Right ventricle myocardium superior (tissue), 1 donor: ENCODE measurements around the gene ADARB1. TPM values are rescaled to one million over a fixed set of nuclear protein-coding genes. Genes with fewer than 3 reads are reported as not detected.
"Not testable (repeated sequence)": the region's sequence is repeated elsewhere in the genome, so short reads cannot be mapped to it uniquely, and the experiment has no call there.

Experiments used
- ATAC-seq: fragments of 200-7000 bp; cut with Tn5 transposase; one replicate; pipeline ENCODE4 v1.9.1; 2020; ENCODE audit warnings: mild to moderate bottlenecking; ENCODE audit not compliant: poor library complexity
- DNase-seq: peaks from one replicate; pipeline ENCODE4 v3.0.0-alpha.2; 2020
- intact Hi-C: fragments of 100-400 bp; cut with DNase I; formaldehyde crosslinking; loops from one replicate; pipeline ENCODE4 v1.11.2; 2022
- long read RNA-seq: library from polyadenylated mRNA; unstranded; transcript quantifications from one replicate; pipeline ENCODE4 v2.0.0, GENCODE V29; 2021
- total RNA-seq: library from RNA; stranded (reverse); fragmentation: NEBNext Ultra II Directional; extraction: Animal tissue kit (Norgen Biotek cat#: 25700); gene quantifications from one replicate; pipeline ENCODE4 v1.2.1, GENCODE V29; 2021
- donor health status: DM: no; HTN: yes; CAD: no; lungs with severe emphysema.

ADARB1 gene, protein sequence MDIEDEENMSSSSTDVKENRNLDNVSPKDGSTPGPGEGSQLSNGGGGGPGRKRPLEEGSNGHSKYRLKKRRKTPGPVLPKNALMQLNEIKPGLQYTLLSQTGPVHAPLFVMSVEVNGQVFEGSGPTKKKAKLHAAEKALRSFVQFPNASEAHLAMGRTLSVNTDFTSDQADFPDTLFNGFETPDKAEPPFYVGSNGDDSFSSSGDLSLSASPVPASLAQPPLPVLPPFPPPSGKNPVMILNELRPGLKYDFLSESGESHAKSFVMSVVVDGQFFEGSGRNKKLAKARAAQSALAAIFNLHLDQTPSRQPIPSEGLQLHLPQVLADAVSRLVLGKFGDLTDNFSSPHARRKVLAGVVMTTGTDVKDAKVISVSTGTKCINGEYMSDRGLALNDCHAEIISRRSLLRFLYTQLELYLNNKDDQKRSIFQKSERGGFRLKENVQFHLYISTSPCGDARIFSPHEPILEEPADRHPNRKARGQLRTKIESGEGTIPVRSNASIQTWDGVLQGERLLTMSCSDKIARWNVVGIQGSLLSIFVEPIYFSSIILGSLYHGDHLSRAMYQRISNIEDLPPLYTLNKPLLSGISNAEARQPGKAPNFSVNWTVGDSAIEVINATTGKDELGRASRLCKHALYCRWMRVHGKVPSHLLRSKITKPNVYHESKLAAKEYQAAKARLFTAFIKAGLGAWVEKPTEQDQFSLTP
- 11.6 TPM for total RNA-seq
- long read RNA-seq, partial matches to known transcripts: 9 of 28 reads
- long read RNA-seq, other reads (novel, unspliced or antisense): 15 of 28 reads

GRCh38 chr21:45074048-45074817 lies at the start of gene ADARB1:
TSS of gene ADARB1 (plus strand) at chr21:45074580. CDS start at chr21:45171657, 97,077 bp downstream.
- ATAC-seq (peak; percentile 82), DNase-seq (peak; percentile 76)
- intact Hi-C loops: loop anchor here (10.0 kb wide), 1 partner anchor 109 kb away; no protein-coding TSS in a partner anchor

- DNase-seq: peak; percentile 34
- intact Hi-C loops: no loop called here
Observed at GRCh38 chr21:45026066-45026745, 48.2 kb upstream of the ADARB1 start.

DNA sequence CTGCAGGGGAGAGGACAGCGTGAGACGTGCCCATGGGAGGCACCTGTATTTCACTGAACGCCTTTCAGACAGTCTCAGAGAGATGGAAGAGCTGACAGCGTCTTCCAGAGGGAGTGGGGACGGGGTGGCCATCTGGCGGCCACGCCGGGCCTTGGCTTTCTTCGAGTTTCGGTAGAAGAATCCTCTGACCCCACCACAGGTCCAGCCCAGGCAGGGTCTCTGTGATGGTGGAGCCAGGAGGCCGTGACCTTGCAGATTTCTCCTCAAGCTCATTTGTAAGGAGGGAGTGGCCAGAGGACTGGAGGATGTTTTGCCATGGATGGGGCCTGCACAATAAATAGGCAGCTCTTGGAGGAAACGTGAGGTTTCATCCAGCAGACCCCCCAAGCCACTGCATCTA lies 47.6 kb upstream of the ADARB1 start:
- DNase-seq (no peak), ATAC-seq (no peak)
- intact Hi-C loops: no loop called here

More at GRCh38 chr21:45026066-45026745, 48.2 kb upstream of the ADARB1 start:
- ATAC-seq: no peak

- ATAC-seq (no peak), DNase-seq (peak; percentile 22)
- intact Hi-C loops: no loop called here
Observed at GRCh38 chr21:45027241-45028196, 46.9 kb upstream of the ADARB1 start.

GRCh38 chr21:45028645-45029044 lies 45.7 kb upstream of the ADARB1 start:
- intact Hi-C loops, ATAC-seq, DNase-seq: not testable (repeated sequence)

DNA sequence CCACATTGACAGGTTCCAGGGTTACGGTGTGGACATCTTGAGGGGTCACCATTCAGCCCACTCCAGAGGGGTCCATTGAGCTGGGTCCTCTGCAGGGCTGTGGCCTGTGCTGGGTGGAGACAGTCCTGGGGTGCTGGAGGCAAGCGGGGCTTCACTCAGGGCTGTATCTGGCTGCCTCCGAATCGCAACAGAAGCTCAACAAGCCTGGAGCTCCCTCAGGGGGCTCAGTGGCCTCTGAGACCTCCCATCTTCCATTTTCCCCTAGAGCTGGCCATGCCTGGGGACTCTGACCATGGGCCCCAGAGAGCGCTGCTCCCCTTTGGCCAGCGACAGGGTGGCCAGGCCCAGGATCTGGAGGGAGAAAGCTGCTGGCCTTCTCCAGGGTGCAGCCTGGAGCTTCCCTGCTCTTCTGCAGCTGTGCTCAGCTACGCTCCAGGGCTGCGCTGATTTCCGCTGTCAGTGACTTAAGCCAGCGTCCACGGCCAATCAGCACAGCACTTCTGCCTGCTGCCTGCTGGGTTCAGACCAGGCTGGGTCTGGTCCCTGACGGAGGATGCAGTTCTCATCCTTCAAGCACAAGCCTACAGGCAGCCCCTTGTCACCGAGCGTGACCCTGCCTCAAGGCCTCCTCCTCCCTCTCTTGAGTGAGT lies 45.0 kb upstream of the ADARB1 start:
- DNase-seq: peak; percentile 77
- ATAC-seq: peak; percentile 63
- intact Hi-C loops: no loop called here

DNA sequence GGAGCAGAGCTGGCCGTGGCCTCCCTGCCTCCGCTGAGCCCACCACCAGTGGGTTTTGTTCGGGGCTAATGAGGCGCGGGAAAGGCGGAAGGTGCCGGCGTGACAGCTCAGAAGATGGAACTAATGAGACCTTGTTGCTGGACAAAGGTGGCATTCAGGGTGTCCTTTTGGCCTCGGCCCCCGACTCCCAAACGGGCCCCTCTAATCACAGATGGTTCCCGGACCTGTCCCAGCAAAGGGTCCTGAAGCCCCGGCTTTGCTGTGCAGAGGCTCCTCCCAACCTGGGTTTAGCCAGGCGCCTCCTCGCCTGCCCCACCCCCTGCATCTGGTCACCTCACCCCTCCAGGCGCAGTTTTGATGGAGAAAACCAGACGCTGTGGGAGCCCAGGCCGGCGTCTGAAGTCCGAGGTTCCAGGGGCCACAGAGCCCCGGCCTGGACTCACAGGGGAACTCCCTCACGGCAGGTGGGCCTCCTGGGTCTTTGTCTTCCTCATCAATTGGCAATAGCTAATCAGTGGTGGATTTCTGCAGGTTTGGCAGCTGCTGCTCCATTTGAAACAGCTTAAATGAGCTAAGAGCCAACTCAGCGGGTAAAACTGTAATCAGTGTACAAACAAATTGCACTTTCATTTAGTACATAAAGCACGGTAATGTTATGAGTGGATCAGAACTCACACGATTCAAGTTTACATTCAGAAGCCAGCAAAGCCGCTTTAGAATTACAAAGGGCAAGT lies 44.3 kb upstream of the ADARB1 start:
- DNase-seq (no peak), ATAC-seq (no peak)
- intact Hi-C loops: no loop called here

- intact Hi-C loops: no loop called here
- DNase-seq (no peak), ATAC-seq (peak; percentile 8)
Observed at GRCh38 chr21:45030682-45031570, 43.5 kb upstream of the ADARB1 start.

DNA sequence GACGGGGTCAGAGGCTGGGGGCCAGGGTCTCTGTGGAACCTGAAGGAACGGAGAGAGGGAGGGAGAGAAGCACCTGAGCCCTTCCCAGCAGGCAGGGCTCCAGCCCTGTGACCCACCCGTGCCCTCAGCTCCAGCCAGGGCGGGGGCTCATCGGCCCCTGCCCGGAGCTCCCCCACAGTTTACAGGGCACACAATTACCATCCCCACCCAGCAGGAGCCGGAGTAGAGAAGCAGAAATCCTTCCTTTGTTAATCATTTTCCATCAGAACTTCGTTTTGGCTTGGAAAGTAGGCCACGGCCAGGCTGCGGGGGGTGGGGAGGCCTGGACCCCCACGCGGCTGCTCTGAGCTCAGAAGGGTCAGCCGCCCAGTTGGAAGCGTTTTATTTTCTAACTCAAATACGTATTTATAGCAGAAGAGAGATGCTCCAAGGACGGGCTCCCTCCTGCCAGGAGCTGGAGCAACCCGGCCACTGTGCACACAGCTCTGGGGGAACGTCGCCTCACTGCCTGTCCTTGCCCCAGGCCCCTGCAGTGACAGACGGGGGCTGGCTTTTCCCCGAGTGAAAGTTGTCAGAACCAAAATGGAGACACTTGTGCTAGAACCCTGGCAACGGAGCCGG lies 42.7 kb upstream of the ADARB1 start:
- ATAC-seq (no peak), DNase-seq (no peak)
- intact Hi-C loops: no loop called here

DNA sequence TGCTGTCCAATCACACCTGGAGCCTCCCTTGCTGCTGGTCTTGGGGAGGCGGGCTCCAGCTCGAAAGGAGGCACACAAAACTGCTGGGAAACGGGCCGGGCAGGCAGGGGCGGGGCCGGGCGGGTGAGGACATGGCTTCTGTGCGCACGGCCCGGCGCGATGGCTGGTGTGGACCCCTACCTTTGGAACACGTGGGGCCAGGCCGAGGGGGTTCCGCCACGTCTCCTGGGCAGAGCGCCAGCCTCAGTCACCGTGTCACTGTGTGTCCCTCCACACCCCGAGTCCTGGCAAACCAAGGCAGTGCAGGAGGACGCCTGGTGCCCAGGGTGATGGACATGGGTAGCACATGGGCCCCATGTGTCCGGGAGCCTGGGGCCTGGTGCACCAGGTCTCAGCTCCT lies 42.0 kb upstream of the ADARB1 start:
- no peak for ATAC-seq
- no peak for DNase-seq
- intact Hi-C loops: no loop called here

DNA sequence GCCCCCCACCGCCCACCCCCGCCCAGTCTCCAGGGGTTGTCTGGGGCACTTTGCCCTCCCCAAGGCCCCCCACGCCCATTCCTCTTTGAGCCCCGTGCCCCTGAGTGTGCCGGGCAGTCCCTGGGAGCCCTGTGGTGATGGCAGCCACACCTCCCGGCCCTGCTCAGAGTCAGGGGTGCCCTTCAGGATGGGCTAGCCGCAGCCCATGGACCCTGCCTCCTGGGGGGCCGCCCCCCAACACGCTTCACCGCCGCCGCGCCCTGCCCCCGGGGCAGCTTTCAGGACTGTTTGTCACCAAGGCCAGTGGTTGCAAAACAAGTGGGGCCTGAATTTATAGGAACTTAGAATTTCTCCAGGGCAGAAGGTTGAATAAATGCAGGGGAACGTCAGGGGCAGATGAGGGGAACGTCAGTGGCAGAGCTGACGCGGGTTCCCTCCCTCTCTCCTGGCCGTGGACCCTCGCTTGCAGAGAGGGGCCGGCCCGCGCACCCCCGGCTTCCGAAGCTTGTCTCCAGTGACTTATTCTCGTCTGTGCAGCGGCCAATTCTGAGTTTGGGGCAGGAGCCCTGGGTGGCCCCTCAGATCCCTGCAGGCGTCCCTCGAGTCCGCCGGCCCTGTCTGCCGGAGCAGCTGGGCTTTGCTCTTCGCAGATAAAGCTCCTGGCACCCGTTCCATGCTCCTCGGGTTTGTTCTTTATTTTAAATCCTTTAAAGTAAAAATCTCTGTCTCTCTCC lies 41.2 kb upstream of the ADARB1 start:
- intact Hi-C loops: no loop called here
- DNase-seq (no peak), ATAC-seq (peak; percentile 43)

DNA sequence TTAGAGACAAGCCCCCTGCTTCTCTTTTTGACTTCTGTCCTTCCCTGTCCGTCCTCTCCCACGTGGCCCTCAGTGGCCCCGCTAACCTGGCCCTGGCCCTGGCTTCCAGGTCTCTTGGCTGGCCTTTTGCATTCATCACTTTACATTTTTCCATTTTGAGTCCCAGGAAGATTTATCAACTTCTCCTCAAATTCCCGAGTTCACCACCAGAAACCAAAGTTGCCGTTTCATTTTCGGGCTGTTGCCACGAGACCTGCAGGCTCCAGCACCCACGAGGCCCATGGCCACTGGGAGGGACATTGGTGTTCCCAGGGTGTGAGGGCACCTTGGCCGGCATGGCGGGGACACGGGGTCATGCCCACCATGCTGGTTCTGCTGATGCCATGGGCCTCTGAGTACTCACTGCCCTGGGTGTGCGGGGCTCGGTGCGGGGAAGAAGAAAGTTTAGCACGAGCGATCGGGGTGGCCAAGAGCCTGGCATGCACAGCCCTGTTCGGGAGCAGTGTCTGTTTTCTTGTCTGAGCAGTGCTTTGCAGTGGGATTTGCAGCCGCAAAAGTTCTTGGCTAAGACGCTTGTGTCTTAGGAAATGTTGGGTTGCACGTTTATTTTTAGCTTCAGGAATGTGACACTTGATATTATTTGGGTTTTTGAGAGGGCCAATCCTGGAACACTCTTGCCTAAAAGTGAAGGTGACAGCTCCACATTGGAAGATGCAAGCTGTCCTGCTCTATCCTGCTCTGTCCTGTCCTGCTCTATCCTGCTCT lies 40.4 kb upstream of the ADARB1 start:
- ATAC-seq (peak; percentile 63), DNase-seq (no peak)
- intact Hi-C loops: no loop called here

GRCh38 chr21:45034556-45035476 lies 39.6 kb upstream of the ADARB1 start:
- intact Hi-C loops: no loop called here
- no peak for DNase-seq
- ATAC-seq: no peak
